B cell (primary cell): ENCODE results near the gene TMEM213. TPM values are rescaled to one million over a fixed set of nuclear protein-coding genes. Genes with fewer than 3 reads are reported as not detected.

Experiments
- ATAC-seq: fragments of 200-7000 bp; cut with Tn5 transposase; one replicate; pipeline ENCODE4 v1.10.0; 2021; ENCODE audit warnings: low read depth, mild to moderate bottlenecking, moderate number of reproducible peaks, moderate library complexity
- CTCF ChIA-PET: fragments of 350-600 bp; sonication (Branson Sonifier 250); formaldehyde crosslinking; loops from one replicate; lab custom pipeline; 2021; ENCODE audit warnings: antibody characterized with exemption, inconsistent platforms; lab: Charles Lee
- POLR2A ChIA-PET: fragments of 350-600 bp; sonication (Branson Sonifier 250); formaldehyde crosslinking; loops from one replicate; lab custom pipeline; 2021; ENCODE audit warnings: antibody characterized with exemption; lab: Charles Lee
- DNase-seq: peaks from one replicate; pipeline ENCODE4 v3.0.0; 2013
- H2AFZ ChIP-seq: 2 replicates; pipeline ENCODE4 v1.6.1; 2012; ENCODE audit warnings: mild to moderate bottlenecking, low read depth, low read length; ENCODE audit not compliant: insufficient read depth, poor library complexity, severe bottlenecking
- H3K27ac ChIP-seq, 2 donors: 1 replicate in 1 of 2; 2 replicates in 1 of 2; pipeline ENCODE4 v1.5.1; 2012 to 2013; ENCODE audit warnings: low read length in 2 of 2, mild to moderate bottlenecking in 2 of 2, moderate library complexity in 1 of 2
- H3K27me3 ChIP-seq, 4 experiments: fragments of 200-600 bp in 1 of 4; sonication (generic) in 1 of 4; replicated peaks in 1 of 4; 1 replicate in 2 of 4; 2 replicates in 2 of 4; pipeline versions ENCODE4 v1.6.1 to v1.7.0; 2013 to 2016; ENCODE audit warnings: low read length in 3 of 4, mild to moderate bottlenecking in 2 of 4, mixed read lengths in 1 of 4, moderate library complexity in 1 of 4; ENCODE audit not compliant: insufficient read depth in 4 of 4, control insufficient read depth in 3 of 4; ENCODE audit errors: control extremely low read depth in 1 of 4
- H3K36me3 ChIP-seq, 2 experiments: replicated peaks in 1 of 2; 1 replicate in 1 of 2; 2 replicates in 1 of 2; pipeline versions ENCODE4 v1.6.1 to v1.7.1; 2013; ENCODE audit warnings: low read length in 1 of 2; ENCODE audit not compliant: insufficient read depth in 2 of 2, control insufficient read depth in 1 of 2; ENCODE audit errors: control extremely low read depth in 1 of 2, extremely low read depth in 1 of 2
- H3K4me1 ChIP-seq, 2 donors: fragments of 200-600 bp in 1 of 2; sonication (generic) in 1 of 2; 1 replicate in 1 of 2; 2 replicates in 1 of 2; pipeline versions ENCODE4 v1.5.1 to v1.6.1; 2013 to 2017; ENCODE audit warnings: low read length in 2 of 2; ENCODE audit not compliant: control insufficient read depth in 2 of 2, insufficient read depth in 2 of 2
- H3K4me2 ChIP-seq: replicated peaks from 2 replicates; pipeline ENCODE3; 2012; ENCODE audit warnings: mild to moderate bottlenecking, low read depth, low read length; ENCODE audit not compliant: poor library complexity, severe bottlenecking
- H3K4me3 ChIP-seq, 5 experiments: fragments of 200-600 bp in 1 of 5; sonication (generic) in 1 of 5; 1 replicate in 3 of 5; 2 replicates in 2 of 5; pipeline versions ENCODE4 v1.5.1 to v1.7.0; 2011 to 2016; ENCODE audit warnings: low read length in 4 of 5, mild to moderate bottlenecking in 4 of 5, low read depth in 2 of 5, control low read depth in 1 of 5, moderate library complexity in 1 of 5; ENCODE audit not compliant: insufficient read depth in 1 of 5; ENCODE audit errors: control extremely low read depth in 1 of 5, extremely low read depth in 1 of 5
- H3K79me2 ChIP-seq: fragments of 200-600 bp; sonication (generic); one replicate; pipeline ENCODE4 v1.6.0; 2016; ENCODE audit warnings: low read length; ENCODE audit not compliant: control insufficient read depth, insufficient read depth
- H3K9ac ChIP-seq: fragments of 200-600 bp; sonication (generic); 2 replicates; pipeline ENCODE4 v1.6.1; 2017; ENCODE audit warnings: mild to moderate bottlenecking, low read length, moderate library complexity
- H3K9me3 ChIP-seq, 3 donors: one replicate each; pipeline versions ENCODE4 v1.6.1 to v1.7.1; 2013; ENCODE audit warnings: low read length in 2 of 3; ENCODE audit not compliant: control insufficient read depth in 2 of 3, insufficient read depth in 1 of 3; ENCODE audit errors: control extremely low read depth in 1 of 3
- H4K20me1 ChIP-seq: 2 replicates; pipeline ENCODE4 v1.6.0; 2012; ENCODE audit warnings: mild to moderate bottlenecking, low read length; ENCODE audit not compliant: insufficient read depth, control insufficient read depth, poor library complexity, severe bottlenecking
- H3K27ac Mint-ChIP-seq: one replicate; pipeline ENCODE4 v1.8.0; 2021; ENCODE audit warnings: mixed read lengths
- H3K27me3 Mint-ChIP-seq: one replicate; pipeline ENCODE4 v1.8.0; 2021; ENCODE audit warnings: mixed read lengths
- H3K4me1 Mint-ChIP-seq: one replicate; pipeline ENCODE4 v1.8.0; 2021; ENCODE audit warnings: mixed read lengths
- H3K4me3 Mint-ChIP-seq: one replicate; pipeline ENCODE4 v1.8.0; 2021; ENCODE audit warnings: mixed read lengths
- H3K9me3 Mint-ChIP-seq: one replicate; pipeline ENCODE4 v1.8.0; 2022; ENCODE audit warnings: mixed read lengths; ENCODE audit not compliant: insufficient read depth
- CTCF ChIP-seq: fragments of 200-600 bp; IDR thresholded peaks from one replicate; pipeline ENCODE4 v1.8.0; 2022; ENCODE audit warnings: antibody characterized with exemption, mild to moderate bottlenecking
- EZH2 ChIP-seq: IDR thresholded peaks from 2 replicates; pipeline ENCODE4 v1.6.1; 2012; ENCODE audit warnings: borderline replicate concordance, low read depth, mild to moderate bottlenecking, moderate library complexity, low read length; ENCODE audit not compliant: insufficient read depth, poor library complexity, severe bottlenecking
- WGBS: methylation state at CpG from one replicate; pipeline ENCODE4 v1.1.5; 2013; ENCODE audit warnings: missing lambda C conversion rate; ENCODE audit not compliant: insufficient coverage; 5-methylcytosine and 5-hydroxymethylcytosine counted together
- intact Hi-C: fragments of 100-400 bp; cut with micrococcal nuclease; formaldehyde crosslinking; loops from one replicate; pipeline ENCODE4 v1.10.0; 2022
- polyA plus RNA-seq: library from polyadenylated mRNA; depleted of rRNA; stranded (reverse); fragments of >200 nt; gene quantifications from 2 replicates; pipeline ENCODE4 v1.2.3, GENCODE V29; 2012
- total RNA-seq, 2 donors: library from RNA; stranded (reverse); fragments of 120-200 nt in 1 of 2; gene quantifications; 1 replicate in 1 of 2; 2 replicates in 1 of 2; pipeline versions ENCODE4 v1.2.3 to v1.2.4, GENCODE V29; 2013 to 2022

Gene TMEM213
- total and polyA plus RNA-seq, 2 donors (not counting 1 experiment from before 2014, with no cell fraction given) = not detected

- no peak overlapping the region for H3K9ac ChIP-seq
- POLR2A ChIA-PET = no interaction called here
- Mint-ChIP-seq H3K27me3 (no peaks in the 10 kb centered on the region), H3K4me1 (no peaks in the 10 kb centered on the region), H3K27ac (no peak overlapping the region), H3K9me3 (no peaks in the 10 kb centered on the region), H3K4me3 (no peak overlapping the region)
- H3K9me3 ChIP-seq = peaks cover 0 to 3% (median 0%) of the 10 kb centered on the region in 3 donors
- H3K4me1 ChIP-seq = no peaks in the 10 kb centered on the region
- no peaks in the 10 kb centered on the region for H4K20me1 ChIP-seq
- CTCF ChIA-PET = no interaction called here
- WGBS = 94% methylated on average over 4 of the region's 9 CpGs
- H3K4me2 ChIP-seq = no peak overlapping the region
- intact Hi-C loops = no loop called here
- peak overlapping the region; percentile 21 for H2AFZ ChIP-seq
- no peak overlapping the region for H3K27ac ChIP-seq
- no peaks in the 10 kb centered on the region for H3K36me3 ChIP-seq
- H3K4me3 ChIP-seq = no peak overlapping the region
- ATAC-seq (no peak), DNase-seq (no peak)
- no peaks in the 10 kb centered on the region for H3K27me3 ChIP-seq
- no peaks in the 10 kb centered on the region for H3K79me2 ChIP-seq
- no peak for TF ChIP-seq EZH2
- TF ChIP-seq CTCF = no peak
Measured at GRCh38 chr7:138866353-138866752, 68.6 kb downstream of the TMEM213 start.

GRCh38 chr7:138867744-138868143 lies 70.0 kb downstream of the TMEM213 start:
- TF ChIP-seq CTCF (no peak), EZH2 (no peak)
- no peaks in the 10 kb centered on the region for H3K4me1 Mint-ChIP-seq
- CTCF ChIA-PET = no interaction called here

More at GRCh38 chr7:138867744-138868143, 70.0 kb downstream of the TMEM213 start:
- WGBS = 97% methylated on average over 19 of the region's 19 CpGs
- Histone ChIP-seq H3K27me3 (no peaks in the 10 kb centered on the region), H3K4me3 (no peak overlapping the region), H3K4me2 (no peak overlapping the region), H3K4me1 (no peaks in the 10 kb centered on the region), H2AFZ (no peak overlapping the region), H4K20me1 (no peaks in the 10 kb centered on the region), H3K36me3 (no peaks in the 10 kb centered on the region), H3K9ac (no peak overlapping the region), H3K9me3 (peaks cover 0 to 3% (median 0%) of the 10 kb centered on the region in 3 donors), H3K27ac (no peak overlapping the region), H3K79me2 (no peaks in the 10 kb centered on the region)
- POLR2A ChIA-PET = no interaction called here
- no peaks in the 10 kb centered on the region for H3K9me3 Mint-ChIP-seq
- no peak for ATAC-seq
- intact Hi-C loops = no loop called here
- H3K4me3 Mint-ChIP-seq = no peak overlapping the region
- no peaks in the 10 kb centered on the region for H3K27me3 Mint-ChIP-seq
- H3K27ac Mint-ChIP-seq = no peak overlapping the region
- DNase-seq = no peak
